ENCODE measurements around the gene DNMT3B.

The DNMT3B gene

DNA sequence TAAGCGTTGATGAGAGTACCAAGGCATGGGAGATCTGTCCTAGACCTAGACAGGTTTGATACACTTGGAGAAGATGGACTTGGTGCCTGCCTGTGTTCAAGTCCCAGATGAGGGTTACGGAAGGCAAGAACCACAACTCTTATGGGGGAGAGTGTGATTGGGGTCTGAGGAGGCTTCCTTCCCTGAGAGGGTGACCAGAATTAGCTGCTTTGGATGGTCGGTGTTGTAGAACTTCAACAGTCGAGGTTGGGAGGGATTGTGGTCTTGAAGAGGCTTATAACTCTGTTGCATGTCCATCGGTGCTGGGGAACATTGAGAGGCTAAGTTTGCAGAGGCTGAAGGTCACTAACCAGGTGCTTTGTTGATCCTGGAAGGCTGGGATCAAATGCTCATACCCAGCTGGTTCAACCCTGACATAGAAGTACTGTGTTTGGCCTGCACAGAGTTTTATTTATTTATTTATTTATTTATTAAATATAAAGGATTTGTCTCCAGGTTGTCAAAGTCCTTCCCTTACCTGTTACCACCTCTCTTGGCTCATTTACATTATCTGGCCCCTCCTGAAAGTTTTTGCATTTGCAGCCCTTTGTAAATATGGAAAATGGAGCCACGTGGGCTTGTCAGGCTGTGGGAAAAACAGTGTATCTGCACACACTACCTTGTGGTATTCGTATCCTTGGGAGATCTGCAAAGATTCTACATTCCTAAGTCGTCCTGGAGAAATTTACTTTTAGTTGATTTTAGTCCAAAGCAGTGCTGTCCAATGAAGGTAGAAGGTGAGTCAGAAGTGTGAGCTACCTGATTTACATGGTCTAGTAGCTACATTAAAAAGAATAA lies 80.7 kb downstream of the DNMT3B start:
- no peak overlapping the region for H3K4me3 ChIP-seq (ENCODE audit: low read length)
- no peaks in the 10 kb centered on the region for H3K27me3 ChIP-seq (ENCODE audit: insufficient read depth, low read length)
- no peaks in the 10 kb centered on the region; the same call in 1 of the 2 replicates for H3K4me1 ChIP-seq (ENCODE audit: insufficient read depth, low read length)
- H3K9me3 ChIP-seq (ENCODE audit: insufficient read depth, low read depth, low read length): no peaks in the 10 kb centered on the region
- H3K36me3 ChIP-seq (ENCODE audit: insufficient read depth, low read length): peaks cover 91% of the 10 kb centered on the region
- no peak overlapping the region for H3K27ac ChIP-seq (ENCODE audit: low read depth, low read length)
- H3K9ac ChIP-seq (ENCODE audit: low read depth, low read length): no peak overlapping the region
- WGBS: 97% methylated on average over 8 of the region's 8 CpGs

DNA sequence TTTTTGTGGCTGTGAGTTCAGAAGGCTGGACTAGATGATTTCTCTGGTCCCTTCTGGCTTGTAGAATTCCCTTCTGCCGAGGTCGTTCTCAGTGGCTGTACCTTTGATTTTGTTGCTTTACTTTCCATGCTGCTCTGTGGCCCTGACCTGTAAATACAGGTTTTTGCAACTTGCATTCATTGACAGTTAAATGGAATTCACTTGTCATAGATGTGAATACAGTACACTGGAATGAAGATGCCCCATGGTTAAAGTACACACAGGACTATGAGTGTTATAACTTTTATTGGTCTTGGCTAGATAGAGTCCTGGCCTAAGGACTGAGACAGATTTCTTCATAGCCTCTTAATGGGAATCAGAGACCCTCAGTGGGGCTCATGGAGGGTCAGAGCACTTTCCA lies 83.6 kb downstream of the DNMT3B start:
- Histone ChIP-seq H3K4me3 (ENCODE audit: low read length) (no peak overlapping the region), H3K9ac (ENCODE audit: low read depth, low read length) (no peak overlapping the region), H3K4me1 (ENCODE audit: insufficient read depth, low read length) (peaks cover 9% of the 10 kb centered on the region), H3K27ac (ENCODE audit: low read depth, low read length) (no peak overlapping the region), H3K9me3 (ENCODE audit: insufficient read depth, low read depth, low read length) (no peaks in the 10 kb centered on the region), H3K36me3 (ENCODE audit: insufficient read depth, low read length) (peaks cover 89% of the 10 kb centered on the region), H3K27me3 (ENCODE audit: insufficient read depth, low read length) (no peaks in the 10 kb centered on the region)
- WGBS: 85% methylated on average over 2 of the region's 2 CpGs

DNA sequence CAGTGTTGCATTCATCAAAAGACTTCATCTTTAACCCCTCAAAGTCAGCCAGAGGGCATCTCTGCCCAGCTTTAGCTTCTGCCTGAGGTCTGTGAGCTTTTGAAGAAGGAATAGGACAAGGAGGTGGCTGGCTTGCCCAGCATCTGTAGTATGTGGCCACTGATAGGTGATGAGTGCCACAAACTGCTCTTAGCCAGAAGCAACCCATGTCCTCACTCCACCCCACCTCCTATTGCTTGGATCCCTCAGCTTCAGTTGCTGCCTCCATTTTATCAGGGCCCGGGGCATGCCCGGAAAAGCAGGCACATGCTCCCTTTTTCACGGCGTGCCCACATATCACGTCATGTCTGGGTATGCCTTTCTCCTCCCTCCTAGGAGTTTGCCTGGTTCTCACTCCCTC lies 84.7 kb downstream of the DNMT3B start:
- no peaks in the 10 kb centered on the region for H3K27me3 ChIP-seq (ENCODE audit: insufficient read depth, low read length)
- no peak overlapping the region for H3K27ac ChIP-seq (ENCODE audit: low read depth, low read length)
- H3K4me3 ChIP-seq (ENCODE audit: low read length): no peak overlapping the region
- 98% methylated on average over 5 of the region's 5 CpGs for WGBS
- no peak overlapping the region for H3K9ac ChIP-seq (ENCODE audit: low read depth, low read length)
- H3K4me1 ChIP-seq (ENCODE audit: insufficient read depth, low read length): peaks cover 9% of the 10 kb centered on the region
- no peaks in the 10 kb centered on the region for H3K9me3 ChIP-seq (ENCODE audit: insufficient read depth, low read depth, low read length)
- H3K36me3 ChIP-seq (ENCODE audit: insufficient read depth, low read length): peaks cover 91% of the 10 kb centered on the region

DNA sequence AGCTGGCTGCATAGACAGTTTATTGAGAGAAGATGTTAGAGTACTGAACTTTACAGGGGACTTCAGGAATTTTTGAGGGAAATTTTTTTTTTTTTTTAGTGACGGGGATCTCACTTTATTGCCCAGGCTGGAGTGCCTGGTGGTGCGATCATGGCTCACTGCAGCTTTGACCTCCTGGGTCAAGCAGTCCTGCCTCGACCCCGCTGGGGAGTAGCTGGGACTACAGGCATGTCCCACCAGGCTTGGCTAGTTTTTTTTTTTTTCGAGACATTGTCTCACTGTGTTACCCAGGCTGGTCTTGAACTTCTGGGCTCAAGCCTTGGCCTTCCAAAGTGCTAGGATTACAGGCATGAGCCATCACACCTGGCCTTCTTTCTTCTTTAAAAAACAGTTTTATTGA lies 85.8 kb downstream of the DNMT3B start:
- peaks cover 9% of the 10 kb centered on the region for H3K4me1 ChIP-seq (ENCODE audit: insufficient read depth, low read length)
- H3K27me3 ChIP-seq (ENCODE audit: insufficient read depth, low read length): no peaks in the 10 kb centered on the region
- no peak overlapping the region for H3K9ac ChIP-seq (ENCODE audit: low read depth, low read length)
- H3K4me3 ChIP-seq (ENCODE audit: low read length): no peak overlapping the region
- 92% methylated on average over 5 of the region's 5 CpGs for WGBS
- peaks cover 90% of the 10 kb centered on the region for H3K36me3 ChIP-seq (ENCODE audit: insufficient read depth, low read length)
- no peak overlapping the region for H3K27ac ChIP-seq (ENCODE audit: low read depth, low read length)
- no peaks in the 10 kb centered on the region for H3K9me3 ChIP-seq (ENCODE audit: insufficient read depth, low read depth, low read length)

DNA sequence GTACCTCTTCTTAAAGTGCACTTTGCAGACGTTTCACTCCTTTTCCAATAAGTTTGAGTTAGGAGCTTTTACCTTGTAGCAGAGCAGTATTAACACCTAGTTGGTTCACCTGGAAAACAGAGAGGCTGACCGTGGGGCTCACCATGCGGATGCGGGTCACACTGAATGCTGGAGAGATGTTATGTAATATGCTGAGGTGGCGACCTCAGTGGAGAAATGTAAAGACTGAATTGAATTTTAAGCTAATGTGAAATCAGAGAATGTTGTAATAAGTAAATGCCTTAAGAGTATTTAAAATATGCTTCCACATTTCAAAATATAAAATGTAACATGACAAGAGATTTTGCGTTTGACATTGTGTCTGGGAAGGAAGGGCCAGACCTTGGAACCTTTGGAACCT lies 86.7 kb downstream of the DNMT3B start:
- H3K4me3 ChIP-seq (ENCODE audit: low read length): no peak overlapping the region
- H3K9me3 ChIP-seq (ENCODE audit: insufficient read depth, low read depth, low read length): no peaks in the 10 kb centered on the region
- WGBS: 92% methylated on average over 6 of the region's 6 CpGs
- no peak overlapping the region for H3K27ac ChIP-seq (ENCODE audit: low read depth, low read length)
- H3K4me1 ChIP-seq (ENCODE audit: insufficient read depth, low read length): peaks cover 9% of the 10 kb centered on the region
- peaks cover 87% of the 10 kb centered on the region for H3K36me3 ChIP-seq (ENCODE audit: insufficient read depth, low read length)
- H3K27me3 ChIP-seq (ENCODE audit: insufficient read depth, low read length): no peaks in the 10 kb centered on the region
- no peak overlapping the region for H3K9ac ChIP-seq (ENCODE audit: low read depth, low read length)

DNA sequence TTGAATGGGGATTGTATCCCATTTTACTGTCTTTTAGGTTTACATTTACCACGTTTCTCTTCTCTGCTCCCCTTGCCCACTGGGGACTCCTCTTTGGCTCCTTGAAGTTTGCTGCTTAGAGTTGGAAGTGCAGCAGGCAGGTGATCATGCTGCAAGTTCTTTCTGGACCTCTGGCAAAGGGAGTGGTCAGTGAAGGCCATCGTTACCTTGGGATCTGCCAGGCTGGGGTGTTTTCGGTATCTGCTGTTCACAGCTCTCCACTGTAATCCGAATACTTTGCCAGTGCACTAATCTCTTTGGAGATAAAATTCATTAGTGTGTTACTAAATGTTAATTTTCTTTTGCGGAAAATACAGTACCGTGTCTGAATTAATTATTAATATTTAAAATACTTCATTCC lies 87.4 kb downstream of the DNMT3B start:
- Histone ChIP-seq H3K9ac (ENCODE audit: low read depth, low read length) (no peak overlapping the region), H3K4me3 (ENCODE audit: low read length) (no peak overlapping the region), H3K36me3 (ENCODE audit: insufficient read depth, low read length) (peaks cover 88% of the 10 kb centered on the region), H3K9me3 (ENCODE audit: insufficient read depth, low read depth, low read length) (no peaks in the 10 kb centered on the region), H3K4me1 (ENCODE audit: insufficient read depth, low read length) (peaks cover 9% of the 10 kb centered on the region), H3K27ac (ENCODE audit: low read depth, low read length) (no peak overlapping the region), H3K27me3 (ENCODE audit: insufficient read depth, low read length) (no peaks in the 10 kb centered on the region)
- WGBS: 93% methylated on average over 4 of the region's 6 CpGs

DNA sequence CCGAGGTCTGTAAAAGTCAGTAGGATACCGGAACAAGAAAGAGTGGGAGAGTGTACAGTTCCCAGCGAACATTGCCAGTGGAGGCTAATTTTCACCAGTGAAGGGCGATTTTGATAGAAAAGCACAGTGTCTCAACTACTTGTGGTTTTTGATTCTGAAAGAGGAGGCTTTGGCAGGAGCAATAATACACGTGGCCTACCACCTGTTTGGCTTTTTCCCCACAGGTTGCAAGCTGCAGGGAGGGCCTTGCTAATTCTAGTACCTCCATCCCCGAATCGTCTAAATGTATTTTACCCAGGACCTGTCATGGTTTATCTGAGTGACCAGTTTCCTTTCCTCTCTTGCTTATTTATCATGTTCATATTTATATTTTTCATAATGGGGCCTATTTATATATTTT lies 93.2 kb downstream of the DNMT3B start:
- no peak overlapping the region for H3K4me3 ChIP-seq (ENCODE audit: low read length)
- 89% methylated on average over 7 of the region's 7 CpGs for WGBS
- no peaks in the 10 kb centered on the region for H3K9me3 ChIP-seq (ENCODE audit: insufficient read depth, low read depth, low read length)
- H3K9ac ChIP-seq (ENCODE audit: low read depth, low read length): no peak overlapping the region
- H3K27ac ChIP-seq (ENCODE audit: low read depth, low read length): no peak overlapping the region
- H3K27me3 ChIP-seq (ENCODE audit: insufficient read depth, low read length): no peaks in the 10 kb centered on the region
- peaks cover 24% of the 10 kb centered on the region for H3K4me1 ChIP-seq (ENCODE audit: insufficient read depth, low read length)
- peaks cover 34% of the 10 kb centered on the region for H3K36me3 ChIP-seq (ENCODE audit: insufficient read depth, low read length)

DNA sequence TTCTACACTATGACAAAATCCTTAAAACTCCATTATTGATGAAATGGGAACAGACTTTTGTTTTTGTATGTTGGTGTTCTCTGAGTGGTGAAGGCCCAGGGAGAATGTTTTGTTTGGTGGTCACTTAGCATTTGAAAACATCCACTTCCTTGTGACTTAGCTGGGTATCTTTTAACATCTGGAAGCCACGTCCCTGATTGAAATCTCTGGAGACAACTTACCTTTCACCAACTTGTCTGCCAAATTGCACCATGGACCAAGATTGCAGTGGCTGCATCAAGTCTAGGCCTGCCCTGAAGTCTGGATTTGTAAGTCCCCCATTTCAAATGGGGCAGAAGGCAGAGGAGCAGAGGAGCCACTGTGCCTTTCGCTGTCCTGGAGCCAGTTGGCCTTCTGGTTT lies 96.0 kb downstream of the DNMT3B start:
- Histone ChIP-seq H3K4me3 (ENCODE audit: low read length) (no peak overlapping the region), H3K9me3 (ENCODE audit: insufficient read depth, low read depth, low read length) (no peaks in the 10 kb centered on the region), H3K4me1 (ENCODE audit: insufficient read depth, low read length) (peaks cover 24% of the 10 kb centered on the region), H3K27ac (ENCODE audit: low read depth, low read length) (peak overlapping the region; percentile 69; the same call in 1 of the 2 replicates), H3K9ac (ENCODE audit: low read depth, low read length) (no peak overlapping the region), H3K36me3 (ENCODE audit: insufficient read depth, low read length) (peaks cover 10% of the 10 kb centered on the region; the same call in 1 of the 2 replicates), H3K27me3 (ENCODE audit: insufficient read depth, low read length) (no peaks in the 10 kb centered on the region)
- 46% methylated on average over 2 of the region's 2 CpGs for WGBS

All from HUES64 (cell line).